K562 (cell line): ENCODE data around the gene FGG. TPM values are rescaled to one million over a fixed set of nuclear protein-coding genes. Genes with fewer than 3 reads are reported as not detected.
A peak's percentile ranks its signal among the peaks of the same experiment; 100 is the strongest.

Experiments used
- BCOR ChIP-seq: fragments of 450-650 bp; IDR thresholded peaks from 2 replicates; pipeline ENCODE4 v1.6.1; 2016
- CEBPB ChIP-seq: fragments of 450-650 bp; IDR thresholded peaks from 2 replicates; pipeline ENCODE4 v1.6.1; 2016; ENCODE audit warnings: missing genetic modification characterization, missing compliant biosample characterization
- CHD1 ChIP-seq: fragments of 200-600 bp; sonication (generic); IDR thresholded peaks from one replicate; pipeline ENCODE4 v1.6.1; 2012; ENCODE audit warnings: mild to moderate bottlenecking, moderate library complexity, low read length, inconsistent platforms
- DMBX1 ChIP-seq: fragments of 250-450 bp; sonication (Bioruptor Pico); IDR thresholded peaks from 2 replicates; pipeline ENCODE4 v1.8.0; 2022; ENCODE audit warnings: inconsistent platforms, mild to moderate bottlenecking, moderate library complexity, borderline replicate concordance
- EHMT2 ChIP-seq: fragments of 450-650 bp; IDR thresholded peaks from 2 replicates; pipeline ENCODE4 v1.6.1; 2018; ENCODE audit warnings: antibody characterized with exemption
- ETV1 ChIP-seq: fragments of 450-650 bp; conservative IDR thresholded peaks from 2 replicates; pipeline ENCODE4 v1.6.1; 2016; ENCODE audit warnings: missing genetic modification characterization, control low read depth, low read depth, missing compliant biosample characterization
- FOSL1 ChIP-seq: fragments of 200-800 bp; sonication (Bioruptor generic); conservative IDR thresholded peaks from 2 replicates; pipeline ENCODE4 v1.6.1; 2016; ENCODE audit warnings: missing genetic modification characterization, missing compliant biosample characterization
- FOXP1 ChIP-seq: sonication (generic); formaldehyde crosslinking; IDR thresholded peaks from 2 replicates; pipeline ENCODE4 v1.8.0; 2022; ENCODE audit warnings: mild to moderate bottlenecking, missing genetic modification reagents
- GTF2F1 ChIP-seq: IDR thresholded peaks from 2 replicates; pipeline ENCODE4 v1.6.1; 2011; ENCODE audit warnings: low read depth, low read length, improper control_type of control experiment
- JUND ChIP-seq, 2 experiments: IDR thresholded peaks; 2 replicates in 1 of 2; 3 replicates in 1 of 2; pipeline ENCODE4 v1.6.1; 2011; ENCODE audit warnings: borderline replicate concordance in 2 of 2, low read depth in 2 of 2, low read length in 2 of 2, improper control_type of control experiment in 1 of 2, missing biosample characterization in 1 of 2, missing genetic modification characterization in 1 of 2, missing genetic modification reagents in 1 of 2
- KLF1 ChIP-seq: fragments of 450-650 bp; IDR thresholded peaks from 2 replicates; pipeline ENCODE4 v1.6.1; 2016; ENCODE audit warnings: missing genetic modification characterization, missing compliant biosample characterization
- LEF1 ChIP-seq: fragments of 450-650 bp; IDR thresholded peaks from 2 replicates; pipeline ENCODE4 v1.6.1; 2016; ENCODE audit warnings: mild to moderate bottlenecking
- MEF2A ChIP-seq: IDR thresholded peaks from 2 replicates; pipeline ENCODE4 v1.6.1; 2011; ENCODE audit warnings: low read depth, mild to moderate bottlenecking, low read length, moderate library complexity; ENCODE audit not compliant: control insufficient read depth
- MTA2 ChIP-seq: fragments of 450-650 bp; IDR thresholded peaks from 2 replicates; pipeline ENCODE4 v1.6.1; 2016; ENCODE audit warnings: low read depth
- RBBP5 ChIP-seq: fragments of 200-600 bp; sonication (generic); IDR thresholded peaks from 2 replicates; pipeline ENCODE4 v1.6.1; 2012; ENCODE audit warnings: borderline replicate concordance, mild to moderate bottlenecking, low read length, control low read depth, inconsistent platforms; ENCODE audit not compliant: insufficient read depth, poor library complexity, severe bottlenecking
- RFX1 ChIP-seq: fragments of 450-650 bp; IDR thresholded peaks from 2 replicates; pipeline ENCODE4 v1.6.1; 2016; ENCODE audit warnings: mild to moderate bottlenecking, moderate library complexity
- RNF2 ChIP-seq: sonication (generic); IDR thresholded peaks from 2 replicates; pipeline ENCODE4 v1.6.1; 2016
- SMAD4 ChIP-seq: fragments of 250-450 bp; sonication (Bioruptor Pico); conservative IDR thresholded peaks from 2 replicates; pipeline ENCODE4 v1.8.0; 2021; ENCODE audit warnings: inconsistent platforms, mild to moderate bottlenecking, moderate library complexity
- SMC3 ChIP-seq: conservative IDR thresholded peaks from 2 replicates; pipeline ENCODE4 v1.6.1; 2011; ENCODE audit warnings: low read depth, low read length, improper control_type of control experiment; ENCODE audit not compliant: insufficient read depth
- THAP7 ChIP-seq: fragments of 250-450 bp; sonication (Bioruptor Pico); IDR thresholded peaks from 2 replicates; pipeline ENCODE4 v1.5.0; 2021
- ZFP30 ChIP-seq: fragments of 250-450 bp; sonication (Bioruptor Pico); IDR thresholded peaks from 2 replicates; pipeline ENCODE4 v1.8.0; 2022; ENCODE audit warnings: moderate library complexity, mild to moderate bottlenecking, inconsistent platforms, borderline replicate concordance
- ZNF586 ChIP-seq: fragments of 450-650 bp; formaldehyde crosslinking; conservative IDR thresholded peaks from 2 replicates; pipeline ENCODE4 v1.4.0; 2020; ENCODE audit warnings: mild to moderate bottlenecking, moderate library complexity
- polyA plus RNA-seq, 8 experiments: library from polyadenylated mRNA; depleted of rRNA in 4 of 8; stranded (reverse) in 5 of 8; unstranded in 3 of 8; fragments of >200 nt; fragmentation: Nextera tagmentation in 2 of 8; fragmentation: Illumina TruSeq in 1 of 8; extraction: Ambion mirVana in 2 of 8; extraction: Trizol in 1 of 8; gene quantifications; 2 replicates each; pipeline versions ENCODE4 v1.2.1 to v1.2.3, GENCODE V29; 2011 to 2014; ENCODE audit warnings: inconsistent platforms in 1 of 8, missing spikeins in 1 of 8
- total RNA-seq, 7 experiments: library from RNA; depleted of rRNA in 6 of 7; stranded (reverse); fragments of >200 nt in 6 of 7; fragmentation: Illumina TruSeq in 2 of 7; extraction: Trizol in 2 of 7; gene quantifications; 2 replicates each; pipeline versions ENCODE4 v1.2.1 to v1.2.3, GENCODE V29; 2011 to 2021; ENCODE audit warnings: low replicate concordance in 1 of 7
- TF ChIP-seq, protein P1 (sequence below): fragments of 450-650 bp; formaldehyde crosslinking; IDR thresholded peaks from 2 replicates; pipeline ENCODE4 v1.4.0; 2020; ENCODE audit warnings: mild to moderate bottlenecking
- TF ChIP-seq, protein P2 (sequence below): sonication (generic); formaldehyde crosslinking; IDR thresholded peaks from 2 replicates; pipeline ENCODE4 v1.8.0; 2022; ENCODE audit warnings: mild to moderate bottlenecking, missing genetic modification reagents
- TF ChIP-seq, protein P3 (sequence below): sonication (generic); formaldehyde crosslinking; IDR thresholded peaks from 2 replicates; pipeline ENCODE4 v1.8.0; 2022; ENCODE audit warnings: mild to moderate bottlenecking, missing genetic modification reagents, borderline replicate concordance

The FGG gene
- total and polyA plus RNA-seq, 9 of the 15 experiments (the other 6 are each of a cell fraction or from before 2014, with no cell fraction given) = 0.08 to 2.2 (median 0.33) TPM; not detected in 2

DNA sequence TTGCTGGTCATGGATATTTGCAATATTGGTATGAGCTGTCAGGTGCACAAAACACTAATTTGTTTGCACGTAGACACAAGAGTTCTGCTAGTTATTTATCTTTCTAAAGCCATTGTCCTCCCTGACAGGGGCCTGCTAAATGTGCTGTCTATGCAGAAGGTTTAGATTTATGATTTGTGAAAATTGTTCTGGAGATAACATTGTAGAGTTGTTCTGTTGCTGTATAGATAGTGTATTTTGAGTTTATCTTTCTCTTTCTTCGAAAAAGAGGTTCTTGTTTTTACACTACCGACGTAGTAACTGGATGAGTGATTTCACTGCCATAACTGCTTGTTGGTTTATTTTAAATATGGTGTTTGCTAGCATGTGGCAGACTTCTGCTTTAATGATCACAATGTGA lies 28.5 kb upstream of the FGG start (continued):
- TF ChIP-seq THAP7 (CRISPR knock-in tag) (no peak), JUND (IDR thresholded peaks at IDR 0.05; ENCODE audit: borderline replicate concordance, low read depth, low read length) (no peak), JUND (tag; IDR thresholded peaks at IDR 0.05; ENCODE audit: borderline replicate concordance, low read depth, low read length) (no peak), CEBPB (no peak), SMC3 (no peak), ZNF586 (CRISPR knock-in tag) (no peak), SMAD4 (0 out of 2 replicates have a peak, but pooled peaks have one; percentile 38), RNF2 (no peak), ZFP30 (CRISPR knock-in tag) (no peak), RFX1 (no peak), FOXP1 (no peak), LEF1 (no peak), MEF2A (no peak), FOSL1 (tag) (no peak), GTF2F1 (no peak), BCOR (no peak), MTA2 (peak; percentile 71), EHMT2 (no peak), DMBX1 (no peak), ETV1 (no peak), CHD1 (no peak), KLF1 (no peak), RBBP5 (no peak)
- TF ChIP-seq, protein P1, sequence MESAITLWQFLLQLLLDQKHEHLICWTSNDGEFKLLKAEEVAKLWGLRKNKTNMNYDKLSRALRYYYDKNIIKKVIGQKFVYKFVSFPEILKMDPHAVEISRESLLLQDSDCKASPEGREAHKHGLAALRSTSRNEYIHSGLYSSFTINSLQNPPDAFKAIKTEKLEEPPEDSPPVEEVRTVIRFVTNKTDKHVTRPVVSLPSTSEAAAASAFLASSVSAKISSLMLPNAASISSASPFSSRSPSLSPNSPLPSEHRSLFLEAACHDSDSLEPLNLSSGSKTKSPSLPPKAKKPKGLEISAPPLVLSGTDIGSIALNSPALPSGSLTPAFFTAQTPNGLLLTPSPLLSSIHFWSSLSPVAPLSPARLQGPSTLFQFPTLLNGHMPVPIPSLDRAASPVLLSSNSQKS (CRISPR knock-in tag) = no peak
- TF ChIP-seq, protein P2, sequence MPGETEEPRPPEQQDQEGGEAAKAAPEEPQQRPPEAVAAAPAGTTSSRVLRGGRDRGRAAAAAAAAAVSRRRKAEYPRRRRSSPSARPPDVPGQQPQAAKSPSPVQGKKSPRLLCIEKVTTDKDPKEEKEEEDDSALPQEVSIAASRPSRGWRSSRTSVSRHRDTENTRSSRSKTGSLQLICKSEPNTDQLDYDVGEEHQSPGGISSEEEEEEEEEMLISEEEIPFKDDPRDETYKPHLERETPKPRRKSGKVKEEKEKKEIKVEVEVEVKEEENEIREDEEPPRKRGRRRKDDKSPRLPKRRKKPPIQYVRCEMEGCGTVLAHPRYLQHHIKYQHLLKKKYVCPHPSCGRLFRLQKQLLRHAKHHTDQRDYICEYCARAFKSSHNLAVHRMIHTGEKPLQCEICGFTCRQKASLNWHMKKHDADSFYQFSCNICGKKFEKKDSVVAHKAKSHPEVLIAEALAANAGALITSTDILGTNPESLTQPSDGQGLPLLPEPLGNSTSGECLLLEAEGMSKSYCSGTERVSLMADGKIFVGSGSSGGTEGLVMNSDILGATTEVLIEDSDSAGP (CRISPR knock-in tag) = no peak
- TF ChIP-seq, protein P3, sequence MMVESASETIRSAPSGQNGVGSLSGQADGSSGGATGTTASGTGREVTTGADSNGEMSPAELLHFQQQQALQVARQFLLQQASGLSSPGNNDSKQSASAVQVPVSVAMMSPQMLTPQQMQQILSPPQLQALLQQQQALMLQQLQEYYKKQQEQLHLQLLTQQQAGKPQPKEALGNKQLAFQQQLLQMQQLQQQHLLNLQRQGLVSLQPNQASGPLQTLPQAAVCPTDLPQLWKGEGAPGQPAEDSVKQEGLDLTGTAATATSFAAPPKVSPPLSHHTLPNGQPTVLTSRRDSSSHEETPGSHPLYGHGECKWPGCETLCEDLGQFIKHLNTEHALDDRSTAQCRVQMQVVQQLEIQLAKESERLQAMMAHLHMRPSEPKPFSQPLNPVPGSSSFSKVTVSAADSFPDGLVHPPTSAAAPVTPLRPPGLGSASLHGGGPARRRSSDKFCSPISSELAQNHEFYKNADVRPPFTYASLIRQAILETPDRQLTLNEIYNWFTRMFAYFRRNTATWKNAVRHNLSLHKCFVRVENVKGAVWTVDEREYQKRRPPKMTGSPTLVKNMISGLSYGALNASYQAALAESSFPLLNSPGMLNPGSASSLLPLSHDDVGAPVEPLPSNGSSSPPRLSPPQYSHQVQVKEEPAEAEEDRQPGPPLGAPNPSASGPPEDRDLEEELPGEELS = no peak
